ENCODE results near the gene UNC5CL. TPM values are rescaled to one million over a fixed set of nuclear protein-coding genes. Genes with fewer than 3 reads are reported as not detected.

Gene UNC5CL
- 0.79 and 0.81 TPM in 2 replicates for total RNA-seq (2021)
- long read RNA-seq, partial matches to known transcripts, result 0 of 1 reads
- long read RNA-seq, other reads (novel, unspliced or antisense), result 1 of 1 reads

- Histone ChIP-seq H3K14ac (ENCODE audit: insufficient read depth, low read length) (no peak within 1 kb of the TSS), H3K4me1 (ENCODE audit: insufficient read depth, low read length) (no peaks in the 10 kb centered on the region), H3K9ac (ENCODE audit: extremely low read depth, insufficient read length, low read length) (no peak within 1 kb of the TSS), H4K5ac (ENCODE audit: insufficient read length, low read depth, low read length) (no peak within 1 kb of the TSS), H3K9me3 (ENCODE audit: control insufficient read depth, low read depth, low read length) (no peaks in the 10 kb centered on the region), H2BK12ac (ENCODE audit: insufficient read length, low read depth, low read length) (no peak within 1 kb of the TSS), H3K79me1 (ENCODE audit: insufficient read depth, low read depth, low read length, poor library complexity, severe bottlenecking) (no peaks in the 10 kb centered on the region), H3K27me3 (ENCODE audit: insufficient read depth, low read length) (no peaks in the 10 kb centered on the region), H2BK120ac (ENCODE audit: low read depth, low read length, poor library complexity, severe bottlenecking) (no peak within 1 kb of the TSS), H3K23me2 (ENCODE audit: insufficient read length, low read depth, low read length, poor library complexity, severe bottlenecking) (no peaks in the 10 kb centered on the region), H2BK15ac (ENCODE audit: low read depth, low read length) (no peak within 1 kb of the TSS), H3K56ac (ENCODE audit: insufficient read length, low read depth, low read length) (no peak within 1 kb of the TSS), H2AFZ (ENCODE audit: low read length) (no peak within 1 kb of the TSS), H2BK5ac (ENCODE audit: insufficient read length, low read length) (no peak within 1 kb of the TSS), H2BK20ac (ENCODE audit: low read depth, low read length, poor library complexity, severe bottlenecking) (no peak within 1 kb of the TSS), H3K79me2 (ENCODE audit: insufficient read depth, low read length) (no peaks in the 10 kb centered on the region), H3K4ac (ENCODE audit: low read depth, low read length) (no peak within 1 kb of the TSS), H4K20me1 (ENCODE audit: control insufficient read depth, insufficient read depth, insufficient read length) (no peaks in the 10 kb centered on the region), H3K23ac (ENCODE audit: insufficient read length, low read depth, low read length) (no peak within 1 kb of the TSS), H3T11ph (ENCODE audit: low read length) (no peak within 1 kb of the TSS), H2AK5ac (ENCODE audit: insufficient read length, low read length) (no peak within 1 kb of the TSS), H3K27ac (ENCODE audit: insufficient read length, low read depth, low read length) (no peak within 1 kb of the TSS), H4K8ac (replicated peaks; ENCODE audit: insufficient read length, low read depth, low read length) (no peak within 1 kb of the TSS), H3K4me2 (ENCODE audit: insufficient read depth, insufficient read length, low read length) (no peak within 1 kb of the TSS), H4K91ac (ENCODE audit: insufficient read length, low read depth, low read length) (no peak within 1 kb of the TSS), H3K18ac (ENCODE audit: insufficient read length, low read depth, low read length) (no peak within 1 kb of the TSS)
- TF ChIP-seq CTCF (conservative IDR thresholded peaks at IDR 0.05), result peak; percentile 90
- no peaks in the 10 kb centered on the region; the same call in 1 of the 2 replicates for H3K27me3 Mint-ChIP-seq (ENCODE audit: low read depth)
- no peaks in the 10 kb centered on the region for H3K36me3 Mint-ChIP-seq (ENCODE audit: insufficient read depth in 1 of 3, low read depth in 3 of 3)
- peak; percentile 76 for DNase-seq
- H3K9me3 Mint-ChIP-seq, result no peaks in the 10 kb centered on the region; a peak in 1 of 5 replicates
- peak within 1 kb of the TSS in 1 of 2 experiments; percentile 7; a peak in 1 of 5 replicates for H3K4me3 Mint-ChIP-seq
- WGBS (ENCODE audit: extremely low coverage, insufficient read length, low lambda C conversion rate), result no CpG with 5 or more reads among the region's 10 CpGs
- H3K4me1 Mint-ChIP-seq, result peaks cover 12 to 13% of the 10 kb centered on the region in 2 experiments
- peak within 1 kb of the TSS in 2 of 3 experiments; percentile 4 to 27; a peak in 3 of 7 replicates for H3K27ac Mint-ChIP-seq
These were observed at the start of gene UNC5CL for GRCh38 chr6:41039060-41039998. UNC5CL (minus strand) TSS chr6:41039221; CDS start chr6:41035074, 4,147 bp downstream.
